A549 (cell line): ENCODE measurements around the gene ABCG4.

Experiments
- KDM5A ChIP-seq: fragments of 200-600 bp; sonication (generic); IDR thresholded peaks from 2 replicates; pipeline ENCODE4 v1.6.1; 2016; ENCODE audit warnings: antibody characterized with exemption, mild to moderate bottlenecking
- MAFK ChIP-seq: fragments of 450-650 bp; IDR thresholded peaks from 2 replicates; pipeline ENCODE4 v1.6.1; 2014; ENCODE audit not compliant: partially characterized antibody
- POLR2A ChIP-seq: IDR thresholded peaks from 2 replicates; pipeline ENCODE4 v1.6.1; 2012; ENCODE audit warnings: mild to moderate bottlenecking, low read length
- SMC3 ChIP-seq: fragments of >200 bp; sonication (Bioruptor Twin); formaldehyde crosslinking; IDR thresholded peaks from 3 replicates; pipeline ENCODE4 v1.6.1; 2018; ENCODE audit warnings: inconsistent platforms
- TF ChIP-seq, protein P1 (sequence below): IDR thresholded peaks from 2 replicates; pipeline ENCODE4 v1.6.1; 2012

DNA sequence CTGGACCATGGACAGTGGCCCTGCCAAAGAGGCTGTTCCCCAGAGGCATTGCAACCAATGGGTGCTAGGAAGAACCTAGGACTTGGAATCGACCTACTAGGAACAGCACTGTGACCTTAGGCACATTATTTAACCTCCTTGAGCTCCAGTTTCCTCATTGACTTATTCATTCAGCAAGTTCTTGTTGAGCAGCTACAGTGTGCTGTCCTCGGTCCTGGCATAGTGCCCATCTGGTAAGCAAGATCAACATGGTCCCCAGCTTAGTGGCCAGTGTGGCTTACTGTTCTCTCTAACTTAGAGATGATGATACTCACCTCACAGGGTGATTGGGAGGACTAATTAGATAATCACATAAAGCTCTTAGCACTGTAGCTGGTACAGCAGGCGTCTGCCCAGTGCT, 8.2 kb downstream of the ABCG4 start:
- TF ChIP-seq KDM5A (no peak), MAFK (no peak), SMC3 (no peak), POLR2A (no peak)
- TF ChIP-seq, protein P1, sequence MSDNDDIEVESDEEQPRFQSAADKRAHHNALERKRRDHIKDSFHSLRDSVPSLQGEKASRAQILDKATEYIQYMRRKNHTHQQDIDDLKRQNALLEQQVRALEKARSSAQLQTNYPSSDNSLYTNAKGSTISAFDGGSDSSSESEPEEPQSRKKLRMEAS: no peak
